Measurements from ENCODE around the gene TUBB3. TPM values are rescaled to one million over a fixed set of nuclear protein-coding genes. Genes with fewer than 3 reads are reported as not detected.

Gene TUBB3
- total RNA-seq, 1 experiment from 2014 or later = 164 TPM

GRCh38 chr16:89974870-89975269 lies 51.7 kb downstream of the TUBB3 start:
- no peak overlapping the region for H3K14ac ChIP-seq (ENCODE audit: insufficient read depth, low read length)
- H3K23me2 ChIP-seq (ENCODE audit: insufficient read length, low read depth, low read length, poor library complexity, severe bottlenecking) = peaks cover 13% of the 10 kb centered on the region
- H3K9me3 ChIP-seq (ENCODE audit: control insufficient read depth, low read depth, low read length) = no peaks in the 10 kb centered on the region
- H3K4ac ChIP-seq (ENCODE audit: low read depth, low read length) = no peak overlapping the region
- no peak overlapping the region for H3K4me2 ChIP-seq (ENCODE audit: insufficient read depth, insufficient read length, low read length)
- H4K5ac ChIP-seq (ENCODE audit: insufficient read length, low read depth, low read length) = no peak overlapping the region
- Mint-ChIP-seq H3K27ac (no peak overlapping the region), H3K27me3 (ENCODE audit: low read depth) (peaks cover 16% of the 10 kb centered on the region), H3K4me3 (no peak overlapping the region; a peak in 1 of 5 replicates), H3K4me1 (peaks cover 12 to 16% of the 10 kb centered on the region in 2 experiments), H3K9me3 (peaks cover 16 to 22% of the 10 kb centered on the region in 2 experiments), H3K36me3 (ENCODE audit: insufficient read depth in 1 of 3, low read depth in 3 of 3) (peaks cover 22 to 42% (median 42%) of the 10 kb centered on the region in 3 experiments)
- no peaks in the 10 kb centered on the region for H4K20me1 ChIP-seq (ENCODE audit: control insufficient read depth, insufficient read depth, insufficient read length)
- no peak overlapping the region for H2AFZ ChIP-seq (ENCODE audit: low read length)
- H2BK15ac ChIP-seq (ENCODE audit: low read depth, low read length) = no peak overlapping the region
- H2BK20ac ChIP-seq (ENCODE audit: low read depth, low read length, poor library complexity, severe bottlenecking) = no peak overlapping the region
- H3K56ac ChIP-seq (ENCODE audit: insufficient read length, low read depth, low read length) = no peak overlapping the region
- H3K4me1 ChIP-seq (ENCODE audit: insufficient read depth, low read length) = no peaks in the 10 kb centered on the region
- H4K91ac ChIP-seq (ENCODE audit: insufficient read length, low read depth, low read length) = no peak overlapping the region
- peaks cover 3% of the 10 kb centered on the region for H3K79me1 ChIP-seq (ENCODE audit: insufficient read depth, low read depth, low read length, poor library complexity, severe bottlenecking)
- no peak for DNase-seq
- no peak overlapping the region for H3K18ac ChIP-seq (ENCODE audit: insufficient read length, low read depth, low read length)
- no peak overlapping the region for H3K27ac ChIP-seq (ENCODE audit: insufficient read length, low read depth, low read length)
- H3K23ac ChIP-seq (ENCODE audit: insufficient read length, low read depth, low read length) = no peak overlapping the region
- no CpG with 5 or more reads among the region's 2 CpGs for WGBS (ENCODE audit: extremely low coverage, insufficient read length, low lambda C conversion rate)
- no peak for TF ChIP-seq CTCF (conservative IDR thresholded peaks at IDR 0.05)
- H3T11ph ChIP-seq (ENCODE audit: low read length) = no peak overlapping the region
- H3K9ac ChIP-seq (ENCODE audit: extremely low read depth, insufficient read length, low read length) = no peak overlapping the region
- no peak overlapping the region for H2BK5ac ChIP-seq (ENCODE audit: insufficient read length, low read length)
- no peak overlapping the region for H2BK120ac ChIP-seq (ENCODE audit: low read depth, low read length, poor library complexity, severe bottlenecking)
- no peaks in the 10 kb centered on the region for H3K27me3 ChIP-seq (ENCODE audit: insufficient read depth, low read length)
- no peak overlapping the region for H2BK12ac ChIP-seq (ENCODE audit: insufficient read length, low read depth, low read length)
- H3K79me2 ChIP-seq (ENCODE audit: insufficient read depth, low read length) = peaks cover 6% of the 10 kb centered on the region; the same call in 1 of the 2 replicates
- no peak overlapping the region for H2AK5ac ChIP-seq (ENCODE audit: insufficient read length, low read length)
- H4K8ac ChIP-seq (replicated peaks; ENCODE audit: insufficient read length, low read depth, low read length) = no peak overlapping the region
